ENCODE measurements around the gene ARHGAP5. TPM values are rescaled to one million over a fixed set of nuclear protein-coding genes. Genes with fewer than 3 reads are reported as not detected.

ARHGAP5 gene
- total RNA-seq, 2 experiments from 2014 or later: 8.1 to 20.4 TPM

- Histone ChIP-seq H3K9me3 (ENCODE audit: low read length) (no peaks in the 10 kb centered on the region), H3K4me1 (ENCODE audit: insufficient read depth, low read length, poor library complexity, severe bottlenecking) (no peaks in the 10 kb centered on the region), H2AFZ (ENCODE audit: low read length) (no peak overlapping the region), H3K79me2 (ENCODE audit: insufficient read depth, low read depth, low read length) (no peaks in the 10 kb centered on the region), H3K4me3 (ENCODE audit: low read depth, low read length, poor library complexity, severe bottlenecking) (no peak overlapping the region), H3K4me2 (ENCODE audit: low read length) (no peak overlapping the region), H4K20me1 (ENCODE audit: insufficient read depth, low read length) (no peaks in the 10 kb centered on the region), H3K27ac (ENCODE audit: low read depth, low read length, poor library complexity, severe bottlenecking) (no peak overlapping the region), H3K36me3 (ENCODE audit: insufficient read depth, low read length) (no peaks in the 10 kb centered on the region), H3K9me2 (ENCODE audit: insufficient read depth, low read length) (no peaks in the 10 kb centered on the region)
- no peak for TF ChIP-seq EZH2phosphoT487 (IDR thresholded peaks at IDR 0.05; ENCODE audit: borderline replicate concordance, low read depth, low read length)
- no peak for TF ChIP-seq CTCF (conservative IDR thresholded peaks at IDR 0.05; ENCODE audit: low read length)
- ChIA-PET POLR2A (interaction anchor here (0.6 kb wide), 1 partner anchor 182 kb away, joined by 5 read pairs; no protein-coding TSS in a partner anchor), CTCF (ENCODE audit: unreplicated experiment) (no interaction called here)
- intact Hi-C loops (cut with micrococcal nuclease; ENCODE audit: unreplicated experiment): no loop called here
- no TSS peak for BruUV-seq (replicated peaks)
- DNase-seq (ENCODE audit: low spot score): no peak
Measured at GRCh38 chr14:32033543-32033942, 43.6 kb upstream of the ARHGAP5 start.

DNA sequence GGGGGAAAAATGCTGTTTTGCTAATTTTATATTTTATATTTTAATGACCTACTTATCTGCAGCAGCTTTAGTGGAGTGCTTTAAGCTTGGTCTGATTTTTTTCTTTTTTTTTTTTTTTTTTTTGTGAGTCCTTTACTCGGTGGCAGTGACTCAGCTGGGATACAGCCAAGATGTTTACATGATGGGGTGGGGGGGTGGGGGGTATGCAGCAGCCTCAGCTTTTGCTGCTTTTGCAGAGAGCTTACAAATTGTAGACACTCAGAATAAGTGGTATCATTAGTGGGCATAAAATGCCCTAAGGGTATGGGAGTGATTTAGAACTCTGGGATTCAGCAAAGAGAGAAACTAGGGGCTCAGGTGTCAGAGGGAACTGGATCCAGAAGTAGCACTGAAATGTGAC is 38.2 kb upstream of the ARHGAP5 start:
- no peaks in the 10 kb centered on the region for H3K9me2 ChIP-seq (ENCODE audit: insufficient read depth, low read length)
- CTCF ChIA-PET (ENCODE audit: unreplicated experiment): no interaction called here
- TF ChIP-seq CTCF (conservative IDR thresholded peaks at IDR 0.05; ENCODE audit: low read length): no peak
- no peak for TF ChIP-seq EZH2phosphoT487 (IDR thresholded peaks at IDR 0.05; ENCODE audit: borderline replicate concordance, low read depth, low read length)

DNA sequence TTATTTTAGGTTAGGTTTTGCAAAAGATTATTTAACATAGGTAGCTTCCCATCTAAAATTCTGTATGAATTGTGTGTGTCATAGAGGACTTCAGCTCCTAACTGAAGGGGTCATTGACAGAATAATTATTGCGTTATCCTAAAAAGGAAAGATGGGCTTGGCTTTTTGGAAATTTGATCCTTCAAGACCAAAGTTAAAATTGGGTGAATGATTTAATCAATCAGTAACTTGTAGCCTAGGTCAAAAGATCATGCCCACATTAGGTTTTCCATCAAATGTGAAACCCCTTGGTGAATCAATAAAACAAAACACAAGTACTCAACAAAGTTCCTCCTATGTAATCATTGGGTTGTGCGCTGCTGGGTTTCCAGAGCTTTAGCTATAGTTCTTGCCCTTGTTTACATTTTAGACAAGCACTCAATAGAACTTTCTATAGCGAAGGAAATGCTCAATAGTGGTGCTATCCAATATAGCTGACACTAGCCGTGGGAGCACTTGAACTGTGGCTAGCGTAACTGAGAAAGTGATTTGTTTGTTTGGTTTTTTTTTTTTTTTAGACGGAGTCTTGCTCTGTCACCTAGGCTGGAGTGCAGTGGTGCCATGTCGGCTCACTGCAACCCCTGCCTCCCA is 37.6 kb upstream of the ARHGAP5 start:
- intact Hi-C loops (cut with micrococcal nuclease; ENCODE audit: unreplicated experiment): no loop called here

More for the DNA sequence above, 38.2 kb upstream of the ARHGAP5 start:
- intact Hi-C loops (cut with micrococcal nuclease; ENCODE audit: unreplicated experiment): no loop called here
- no peaks in the 10 kb centered on the region for H4K20me1 ChIP-seq (ENCODE audit: insufficient read depth, low read length)
- H3K4me1 ChIP-seq (ENCODE audit: insufficient read depth, low read length, poor library complexity, severe bottlenecking): no peaks in the 10 kb centered on the region
- no peak overlapping the region for H3K4me3 ChIP-seq (ENCODE audit: low read depth, low read length, poor library complexity, severe bottlenecking)
- H3K4me2 ChIP-seq (ENCODE audit: low read length): no peak overlapping the region
- POLR2A ChIA-PET: no interaction called here
- H3K36me3 ChIP-seq (ENCODE audit: insufficient read depth, low read length): no peaks in the 10 kb centered on the region
- H3K79me2 ChIP-seq (ENCODE audit: insufficient read depth, low read depth, low read length): no peaks in the 10 kb centered on the region
- BruUV-seq (replicated peaks): no TSS peak
- H3K9me3 ChIP-seq (ENCODE audit: low read length): no peaks in the 10 kb centered on the region
- H3K27ac ChIP-seq (ENCODE audit: low read depth, low read length, poor library complexity, severe bottlenecking): no peak overlapping the region
- no peak overlapping the region for H2AFZ ChIP-seq (ENCODE audit: low read length)
- no peak for DNase-seq (ENCODE audit: low spot score)

More for the DNA sequence above, 37.6 kb upstream of the ARHGAP5 start:
- H3K9me3 ChIP-seq (ENCODE audit: low read length): no peaks in the 10 kb centered on the region
- no peaks in the 10 kb centered on the region for H3K36me3 ChIP-seq (ENCODE audit: insufficient read depth, low read length)
- TF ChIP-seq CTCF (conservative IDR thresholded peaks at IDR 0.05; ENCODE audit: low read length): no peak
- no peak for TF ChIP-seq EZH2phosphoT487 (IDR thresholded peaks at IDR 0.05; ENCODE audit: borderline replicate concordance, low read depth, low read length)
- ChIA-PET CTCF (ENCODE audit: unreplicated experiment) (no interaction called here), POLR2A (no interaction called here)
- no peak overlapping the region for H2AFZ ChIP-seq (ENCODE audit: low read length)
- H3K27ac ChIP-seq (ENCODE audit: low read depth, low read length, poor library complexity, severe bottlenecking): no peak overlapping the region
- no peaks in the 10 kb centered on the region for H3K9me2 ChIP-seq (ENCODE audit: insufficient read depth, low read length)
- no TSS peak for BruUV-seq (replicated peaks)
- H4K20me1 ChIP-seq (ENCODE audit: insufficient read depth, low read length): no peaks in the 10 kb centered on the region
- no peak overlapping the region for H3K4me3 ChIP-seq (ENCODE audit: low read depth, low read length, poor library complexity, severe bottlenecking)
- no peak for DNase-seq (ENCODE audit: low spot score)
- no peaks in the 10 kb centered on the region for H3K4me1 ChIP-seq (ENCODE audit: insufficient read depth, low read length, poor library complexity, severe bottlenecking)
- H3K79me2 ChIP-seq (ENCODE audit: insufficient read depth, low read depth, low read length): no peaks in the 10 kb centered on the region
- no peak overlapping the region for H3K4me2 ChIP-seq (ENCODE audit: low read length)

All from OCI-LY7 (cell line).